Stimulated activated CD8-positive, alpha-beta memory T cell treated with anti-CD3 and anti-CD28 coated beads, Interleukin-4, amount 100 ng/mL, for 24 hours (primary cell): ENCODE measurements around the gene EVA1C.
"Not testable (repeated sequence)": the region's sequence is repeated elsewhere in the genome, so short reads cannot be mapped to it uniquely, and the experiment has no call there.

Experiments
- DNase-seq: peaks from one replicate; pipeline ENCODE4 v3.0.0-alpha.2; 2020; ENCODE audit warnings: low read depth

The EVA1C gene

DNA sequence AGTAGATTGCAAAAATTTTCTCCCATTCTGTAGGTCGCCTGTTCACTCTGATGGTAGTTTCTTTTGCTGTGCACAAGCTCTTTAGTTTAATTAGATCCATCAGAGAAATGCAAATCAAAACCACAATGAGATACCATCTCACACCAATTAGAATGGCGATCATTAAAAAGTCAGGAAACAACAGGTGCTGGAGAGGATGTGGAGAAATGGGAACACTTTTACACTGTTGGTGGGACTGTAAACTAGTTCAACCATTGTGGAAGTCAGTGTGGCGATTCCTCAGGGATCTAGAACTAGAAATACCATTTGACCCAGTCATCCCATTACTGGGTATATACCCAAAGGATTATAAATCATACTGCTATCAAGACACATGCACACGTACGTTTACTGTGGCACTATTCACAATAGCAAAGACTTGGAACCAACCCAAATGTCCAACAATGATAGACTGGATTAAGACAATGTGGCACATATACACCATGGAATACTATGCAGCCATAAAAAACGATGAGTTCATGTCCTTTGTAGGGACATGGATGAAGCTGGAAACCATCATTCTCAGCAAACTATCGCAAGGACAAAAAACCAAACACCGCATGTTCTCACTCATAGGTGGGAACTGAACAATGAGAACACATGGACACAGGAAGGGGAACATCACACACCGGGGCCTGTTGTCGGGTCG is 21.8 kb upstream of the EVA1C start:
- DNase-seq, result not testable (repeated sequence)

DNA sequence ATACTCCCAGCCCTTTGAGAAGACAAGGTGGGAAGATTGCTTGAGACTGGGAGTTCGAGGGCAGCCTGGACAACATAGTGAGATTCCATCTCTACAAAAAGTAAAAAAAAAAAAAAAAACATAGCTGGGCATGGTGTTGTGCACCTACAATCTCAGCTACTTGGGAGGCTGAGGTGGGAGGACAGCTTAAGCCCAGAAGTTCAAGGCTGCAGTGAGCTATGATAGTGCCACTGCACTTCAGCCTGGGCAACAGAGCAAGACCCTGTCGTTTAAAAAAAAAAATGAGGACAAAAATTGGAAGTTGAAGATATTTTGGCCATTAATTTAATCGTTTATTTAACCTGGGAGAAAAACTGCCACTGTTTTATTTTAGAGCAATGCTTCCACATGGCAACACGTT is 20.8 kb upstream of the EVA1C start:
- DNase-seq, result no peak

DNA sequence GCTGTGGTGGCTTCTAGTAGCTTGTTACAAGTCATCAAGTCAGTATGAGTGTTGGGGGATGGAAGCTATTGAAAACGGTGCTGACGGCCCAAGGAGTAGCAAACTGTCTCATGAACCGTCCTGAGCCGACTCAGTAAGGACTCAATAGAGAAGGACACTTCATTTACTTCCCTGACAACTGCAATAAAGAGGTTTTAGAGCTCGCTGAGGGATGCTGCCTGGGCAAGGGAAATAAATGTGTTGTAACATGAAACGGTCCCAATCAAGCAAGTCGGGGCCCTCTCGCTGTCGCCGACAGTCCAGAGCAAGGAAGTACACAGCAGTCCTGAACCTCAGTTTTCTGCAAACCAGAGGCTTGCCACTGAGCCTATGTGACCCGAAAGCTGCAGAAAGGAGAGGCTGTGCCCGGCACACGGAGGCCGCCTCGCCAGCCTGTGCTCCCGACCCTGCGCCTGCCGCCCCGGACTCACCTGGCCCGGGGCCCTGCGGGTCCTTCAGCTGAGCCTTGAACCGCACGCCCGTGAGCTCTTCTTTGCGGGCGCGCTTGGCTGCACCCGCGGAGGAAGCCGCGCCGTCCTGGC is 20.1 kb upstream of the EVA1C start:
- no peak for DNase-seq

DNA sequence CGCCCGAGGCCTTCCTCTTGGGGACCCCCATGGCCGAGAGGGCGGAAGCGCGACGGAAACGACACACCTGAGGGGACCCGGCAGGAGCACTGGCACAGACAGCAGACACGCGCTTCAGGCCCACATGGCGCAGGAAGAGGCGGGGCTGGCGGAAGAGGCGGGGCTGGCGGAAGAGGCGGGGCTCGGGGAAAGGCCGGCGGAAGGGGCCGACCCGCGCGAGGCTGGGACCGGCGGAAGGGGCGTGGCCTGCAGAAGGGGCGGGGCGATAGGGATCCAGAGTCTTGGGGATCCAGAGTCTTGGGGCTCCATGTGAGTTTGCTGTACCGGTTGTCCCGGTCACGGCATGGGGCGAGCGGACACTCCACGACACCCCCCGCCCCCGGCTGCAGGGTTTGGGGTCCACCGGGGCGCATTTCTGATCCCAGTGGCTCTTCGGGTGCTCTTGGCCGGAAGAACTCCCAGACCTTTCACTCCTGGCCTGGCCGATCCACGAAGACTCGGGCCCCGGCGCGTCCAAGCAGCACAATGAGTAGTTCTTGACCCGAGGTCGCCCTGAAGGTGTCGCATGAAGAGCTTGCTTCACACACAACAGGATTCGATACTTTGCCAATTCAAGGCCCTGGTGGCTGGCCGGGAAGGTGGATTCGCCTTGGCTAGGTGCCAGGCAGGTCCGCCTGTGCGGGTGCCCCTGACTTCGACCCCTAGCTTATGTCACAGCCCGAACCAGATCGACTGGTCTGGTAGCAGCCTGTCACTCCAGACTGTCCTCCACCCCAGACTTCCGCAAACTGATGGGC is 19.4 kb upstream of the EVA1C start, which contains the start of gene URB1:
Gene URB1 (minus strand): TSS at position 133 of the 797 bp plus-strand sequence. CDS start 102 bp downstream, at position 31.
- DNase-seq, result peak; percentile 93

DNA sequence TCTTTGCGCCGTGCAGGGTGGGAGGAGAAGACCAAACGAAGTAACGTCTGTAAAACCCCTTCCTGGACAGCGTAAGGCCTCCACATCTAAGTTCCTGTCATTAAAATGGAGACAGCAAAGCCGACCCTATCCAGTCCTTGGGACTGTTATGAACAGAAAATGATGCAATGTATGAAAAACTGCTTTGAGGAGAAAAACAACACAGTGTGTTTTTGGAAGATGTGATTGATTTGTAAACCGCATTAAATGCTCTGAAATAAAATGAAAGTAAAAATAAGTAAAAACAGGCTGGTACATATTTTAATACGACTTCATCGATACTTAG is 18.9 kb upstream of the EVA1C start:
- no peak for DNase-seq

DNA sequence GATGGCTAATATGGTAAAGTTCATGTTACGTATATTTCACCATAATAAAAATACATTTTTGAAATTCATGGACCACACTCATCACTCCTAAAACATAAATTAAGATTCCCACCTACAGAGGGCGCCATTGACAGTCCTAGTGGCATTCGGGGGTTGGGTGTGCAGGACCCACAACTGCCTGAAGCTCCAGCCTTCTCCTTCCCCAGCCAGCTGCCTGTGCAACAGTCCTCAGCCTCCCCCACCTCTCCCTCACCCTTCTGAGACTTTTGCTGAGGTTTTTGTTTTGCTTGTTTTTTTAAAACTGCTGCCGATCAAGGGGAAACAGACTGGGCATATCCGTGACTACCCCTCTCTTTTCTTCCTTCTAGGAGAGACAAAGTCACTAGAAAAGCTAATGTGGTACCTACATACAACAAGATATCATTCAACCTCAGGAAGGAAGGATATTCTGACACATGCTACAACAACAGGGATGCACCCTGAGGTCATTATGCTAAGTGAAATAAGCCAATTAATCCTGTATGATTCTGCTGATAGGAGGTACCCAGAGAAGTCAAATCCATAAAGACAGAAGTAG is 9.2 kb upstream of the EVA1C start:
- DNase-seq, result peak; percentile 30

DNA sequence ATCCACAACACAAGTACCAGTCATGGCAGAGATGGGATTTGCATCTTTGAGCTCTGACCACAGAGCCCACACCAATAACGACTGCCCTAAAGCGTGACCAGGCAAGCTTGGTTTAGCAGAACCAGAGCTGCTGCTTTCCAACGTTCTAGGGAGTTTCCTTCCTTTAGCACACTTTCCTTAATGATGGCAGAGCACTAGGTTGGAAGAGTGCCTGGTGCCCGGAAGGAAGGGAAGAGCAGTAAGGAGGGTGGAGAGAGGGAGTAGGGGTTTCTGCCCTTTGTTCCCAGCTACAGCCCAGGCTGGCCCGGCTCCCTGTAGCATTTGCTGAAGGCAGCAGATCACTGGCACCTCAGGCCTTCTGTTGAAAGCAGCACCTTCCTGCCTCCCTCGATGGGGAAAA is 6.1 kb upstream of the EVA1C start:
- no peak for DNase-seq

DNA sequence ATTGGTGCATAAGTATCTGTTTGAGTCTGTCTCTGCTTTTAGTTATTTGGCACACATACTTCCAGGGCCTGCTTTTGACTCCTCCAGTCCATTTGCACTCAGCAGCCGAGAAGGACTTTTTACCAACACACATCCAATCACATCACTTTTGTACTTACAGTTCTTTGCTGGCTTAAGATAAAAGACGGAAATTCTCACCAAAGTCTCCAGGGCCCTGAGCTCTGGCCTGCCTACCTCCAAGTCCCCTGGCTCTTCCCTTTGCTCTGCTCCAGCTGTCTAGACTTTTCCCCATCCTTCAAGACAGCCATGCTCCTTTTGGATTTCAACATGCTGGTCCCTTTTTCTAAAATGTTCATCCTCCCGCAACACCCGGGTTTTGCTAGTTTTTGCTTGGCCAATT is 2.2 kb upstream of the EVA1C start:
- DNase-seq, result no peak

DNA sequence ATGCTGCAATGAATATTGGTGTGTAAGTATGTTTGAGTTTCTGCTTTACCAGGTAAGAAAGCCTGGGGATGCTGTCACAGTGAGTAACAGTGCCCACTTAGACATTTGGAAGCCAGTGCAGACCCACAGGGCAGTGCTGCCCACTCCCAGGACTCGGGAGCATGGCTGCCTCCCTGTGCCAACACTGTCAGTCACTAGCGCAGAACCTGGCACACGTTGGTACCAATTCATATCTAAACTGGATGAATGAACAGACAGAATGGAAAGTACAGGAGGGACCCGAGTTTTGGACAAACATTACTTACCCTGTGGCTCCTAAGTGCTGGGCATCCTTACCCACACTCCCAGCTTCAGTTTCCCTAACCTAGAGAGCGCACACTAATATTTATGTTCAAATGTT is 1.6 kb upstream of the EVA1C start:
- no peak for DNase-seq

DNA sequence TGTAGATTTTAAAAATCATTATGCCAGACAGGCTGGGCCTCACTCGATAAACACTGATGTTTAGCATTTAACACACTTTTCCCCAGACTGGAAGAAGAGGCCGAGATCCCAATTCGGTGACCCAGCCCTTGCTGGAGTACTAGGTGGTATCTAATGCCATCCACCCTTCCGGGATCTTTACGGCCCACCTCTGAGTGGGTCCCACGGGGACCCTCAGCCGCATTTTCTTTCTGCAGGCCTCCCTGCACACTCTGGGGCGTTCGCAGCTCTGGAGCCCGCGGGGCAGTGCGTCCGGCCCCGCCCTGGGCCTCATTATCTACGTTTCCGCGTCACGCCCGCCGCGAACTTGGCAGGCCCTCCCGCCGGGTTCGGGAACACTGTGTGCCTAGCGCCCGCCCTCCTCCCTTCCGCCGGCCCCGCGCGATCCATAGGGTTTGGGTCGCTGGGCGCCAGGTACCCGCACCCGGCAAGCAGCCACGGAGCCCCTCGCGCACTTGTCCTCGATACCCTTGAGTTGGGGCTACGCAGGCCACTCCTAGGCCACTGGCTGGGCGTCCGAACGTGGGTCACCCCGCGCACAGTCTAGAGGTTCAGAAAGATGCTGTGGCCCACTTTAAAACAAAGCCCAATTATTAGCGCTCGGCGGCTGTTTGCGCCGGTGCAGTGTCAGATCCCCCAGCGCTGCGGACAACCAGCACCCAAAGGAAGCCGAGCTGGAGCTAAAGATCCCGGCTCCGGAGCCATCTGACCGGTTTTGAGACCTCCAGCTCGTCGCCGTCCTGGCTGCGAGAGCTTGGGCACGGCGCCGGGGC is 950 bp upstream of the EVA1C start:
- peak; percentile 51 for DNase-seq

DNA sequence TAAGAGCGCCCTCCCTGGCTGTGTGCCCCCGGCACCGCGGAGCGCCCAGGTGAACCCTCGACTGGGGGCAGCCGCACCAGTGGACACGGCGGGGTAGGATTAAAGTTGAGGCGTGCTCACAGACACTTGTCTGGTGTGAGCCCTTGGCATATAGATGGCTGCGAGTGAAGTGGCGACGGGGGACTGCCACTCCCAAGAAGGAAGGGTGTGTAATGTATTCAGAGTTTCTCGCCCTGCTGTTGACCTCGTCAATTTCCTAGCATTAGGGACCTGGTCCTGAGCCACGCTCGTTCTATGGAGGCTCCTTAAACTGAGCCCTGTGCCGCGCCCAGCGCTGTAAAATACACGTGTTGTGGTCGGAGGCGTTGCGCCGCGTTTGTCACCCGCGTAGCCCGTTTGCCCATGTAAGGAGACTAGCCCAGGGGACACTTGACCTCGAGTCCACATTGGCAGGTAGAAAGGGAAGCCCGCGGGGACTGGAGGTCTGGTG is 554 bp downstream of the EVA1C start:
- DNase-seq, result peak; percentile 12

DNA sequence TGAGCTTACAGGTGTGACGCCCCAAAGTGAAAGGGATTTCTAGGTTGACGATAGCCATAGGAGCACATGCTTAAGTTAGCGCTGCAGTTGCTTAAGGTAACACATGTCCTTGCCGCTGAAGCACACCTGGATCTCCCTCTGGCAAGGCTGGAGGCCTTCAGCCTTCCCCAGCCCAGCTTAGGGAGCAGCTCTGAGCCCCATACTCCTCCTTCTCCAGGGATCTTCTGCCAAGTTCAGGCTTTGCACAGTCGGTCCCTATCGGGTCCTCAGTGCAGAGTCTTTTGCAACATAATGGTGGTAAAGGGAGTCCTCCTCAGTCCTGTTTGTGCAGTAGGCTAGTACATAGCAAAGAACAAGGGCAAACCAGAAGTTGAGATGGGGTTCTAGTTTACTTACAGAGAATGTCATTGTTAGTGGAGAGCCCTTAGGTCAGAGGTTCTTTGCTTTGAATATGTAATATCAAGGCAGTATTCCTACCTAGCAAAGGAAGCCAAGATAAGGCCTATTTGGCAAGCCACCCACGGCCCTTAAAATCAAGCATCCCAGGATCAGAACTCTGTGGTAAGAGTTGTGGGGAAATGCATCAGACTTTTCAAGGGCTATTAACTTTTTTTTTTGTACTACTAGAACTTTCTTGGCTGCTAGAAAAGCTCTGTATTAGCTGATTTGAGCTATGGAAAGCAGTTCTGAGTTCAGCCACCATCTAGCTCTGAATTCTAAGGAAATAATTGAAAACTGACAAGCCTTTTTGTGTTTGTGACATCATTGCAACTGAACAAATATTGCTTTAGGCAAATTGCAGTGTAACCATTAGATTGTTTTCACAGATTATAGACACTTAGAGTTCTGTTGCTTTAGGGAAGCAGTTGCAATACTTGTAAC is 1.4 kb downstream of the EVA1C start:
- DNase-seq, result no peak

DNA sequence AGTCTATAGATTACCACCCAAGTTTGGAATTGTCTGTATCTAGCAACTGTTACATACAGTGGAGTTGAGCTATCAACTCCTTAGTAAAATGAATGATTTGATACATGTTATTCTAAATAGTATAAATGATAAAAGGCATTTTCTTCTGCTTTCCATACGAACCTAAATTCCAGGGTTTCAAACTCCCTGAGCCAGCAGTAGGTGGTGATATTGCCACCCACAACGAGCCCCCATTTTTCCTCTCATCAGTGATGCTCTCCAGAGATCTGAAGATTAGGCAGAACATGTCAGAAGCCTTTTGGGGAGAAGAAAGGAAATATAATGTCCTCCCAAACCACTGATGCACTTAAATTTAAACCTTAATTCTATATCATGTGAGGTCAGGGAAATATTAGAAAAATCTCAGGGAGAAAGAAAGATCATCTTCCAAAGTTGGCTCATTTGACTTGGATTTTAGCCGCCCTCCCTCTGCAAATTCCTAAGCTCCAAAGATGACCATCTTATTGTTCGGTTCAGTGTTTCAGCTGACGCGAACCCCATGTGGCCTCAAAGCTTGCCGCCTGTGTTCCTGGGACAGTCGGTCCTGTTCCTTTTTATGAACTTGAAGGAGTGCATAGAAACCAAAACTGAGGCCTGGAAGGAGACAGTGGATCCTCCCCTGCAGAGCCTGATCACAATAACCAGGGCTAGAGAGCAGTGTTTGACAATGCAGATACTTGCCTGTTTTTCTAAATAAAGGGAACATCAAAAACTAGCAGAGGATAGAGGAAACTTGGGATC is 2.3 kb downstream of the EVA1C start:
- no peak for DNase-seq

DNA sequence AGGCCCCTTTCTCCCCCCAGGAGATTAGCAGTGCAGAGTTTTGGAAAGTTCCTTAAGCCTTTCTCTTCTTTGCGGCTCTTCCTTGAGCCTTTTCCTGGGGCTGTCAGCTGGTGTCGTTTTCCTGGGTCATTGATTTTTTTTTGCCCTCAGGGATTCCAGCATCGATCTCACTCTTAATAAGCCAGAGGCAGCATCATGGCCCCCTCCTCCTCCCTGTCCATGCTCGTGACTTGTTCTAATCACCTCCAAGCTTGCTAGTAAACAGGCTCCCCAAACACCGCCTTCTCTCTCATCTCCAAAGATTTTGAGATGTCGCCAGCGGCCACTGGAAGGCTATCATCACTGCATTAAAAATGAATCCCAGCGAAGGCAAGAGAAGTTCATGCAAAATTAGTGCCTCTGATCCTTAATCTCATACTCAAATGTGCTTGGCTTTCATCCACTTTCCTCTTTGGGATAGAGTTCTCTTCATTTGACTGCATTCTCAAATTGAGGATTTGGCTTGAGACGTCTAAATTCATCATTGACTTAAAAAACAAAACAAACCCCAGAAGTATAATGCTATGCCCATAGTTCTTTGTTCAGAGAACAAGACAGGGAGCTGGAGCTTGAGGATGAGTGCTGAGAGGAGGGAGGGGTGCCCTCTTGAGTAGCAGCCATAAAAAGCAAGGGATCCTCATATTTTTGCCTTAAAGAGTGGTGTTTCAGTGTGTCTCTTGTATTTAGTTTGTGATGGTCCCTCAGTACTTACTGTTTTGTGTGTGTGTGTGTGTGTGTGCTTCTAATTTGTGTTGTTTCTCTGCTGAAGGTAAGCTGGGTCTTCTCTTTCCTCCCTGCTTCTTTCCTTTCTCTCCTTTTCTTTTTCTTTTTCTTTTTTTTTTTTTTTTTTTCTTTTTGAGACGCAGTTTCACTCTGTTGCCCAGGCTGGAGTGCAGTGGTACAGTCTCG is 3.2 kb downstream of the EVA1C start:
- no peak for DNase-seq

DNA sequence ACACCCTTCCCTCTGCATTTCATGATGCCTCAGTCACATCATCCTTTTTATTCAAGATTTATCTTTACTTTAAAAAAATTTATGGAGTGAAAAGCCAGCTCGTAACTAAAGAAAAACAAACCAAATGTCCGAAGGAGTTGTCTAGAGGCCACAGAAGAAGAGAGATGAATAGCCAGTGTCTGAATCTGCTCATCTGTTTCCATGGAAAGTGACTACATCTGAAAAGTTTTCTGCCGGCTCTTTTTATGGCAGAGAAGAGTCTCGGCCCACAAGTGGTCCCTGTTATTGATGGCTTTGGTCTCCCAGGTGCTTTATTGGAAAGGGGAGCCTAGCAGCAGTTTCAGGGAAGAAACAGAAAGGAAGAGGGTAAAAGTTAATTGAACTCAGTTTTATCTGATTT is 5.6 kb downstream of the EVA1C start:
- no peak for DNase-seq

DNA sequence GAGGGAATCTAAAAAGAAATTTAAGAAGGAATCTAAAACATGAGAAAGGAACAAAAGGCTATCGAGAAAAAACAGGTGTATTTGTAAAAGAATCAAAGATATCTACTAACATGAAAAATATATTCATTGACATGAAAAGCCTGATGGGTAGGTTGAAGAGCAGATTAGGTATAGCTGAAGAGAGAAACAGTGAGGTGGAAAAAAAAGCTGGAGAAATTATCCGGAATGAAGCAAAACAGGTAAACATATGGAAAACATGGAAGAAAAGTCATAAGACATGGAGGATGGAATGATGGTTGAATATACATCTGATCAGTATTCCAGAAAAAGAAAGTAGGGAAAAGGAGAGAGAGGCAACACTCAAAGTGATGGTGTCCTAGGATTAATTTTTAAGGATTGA is 9.6 kb downstream of the EVA1C start:
- DNase-seq, result no peak

DNA sequence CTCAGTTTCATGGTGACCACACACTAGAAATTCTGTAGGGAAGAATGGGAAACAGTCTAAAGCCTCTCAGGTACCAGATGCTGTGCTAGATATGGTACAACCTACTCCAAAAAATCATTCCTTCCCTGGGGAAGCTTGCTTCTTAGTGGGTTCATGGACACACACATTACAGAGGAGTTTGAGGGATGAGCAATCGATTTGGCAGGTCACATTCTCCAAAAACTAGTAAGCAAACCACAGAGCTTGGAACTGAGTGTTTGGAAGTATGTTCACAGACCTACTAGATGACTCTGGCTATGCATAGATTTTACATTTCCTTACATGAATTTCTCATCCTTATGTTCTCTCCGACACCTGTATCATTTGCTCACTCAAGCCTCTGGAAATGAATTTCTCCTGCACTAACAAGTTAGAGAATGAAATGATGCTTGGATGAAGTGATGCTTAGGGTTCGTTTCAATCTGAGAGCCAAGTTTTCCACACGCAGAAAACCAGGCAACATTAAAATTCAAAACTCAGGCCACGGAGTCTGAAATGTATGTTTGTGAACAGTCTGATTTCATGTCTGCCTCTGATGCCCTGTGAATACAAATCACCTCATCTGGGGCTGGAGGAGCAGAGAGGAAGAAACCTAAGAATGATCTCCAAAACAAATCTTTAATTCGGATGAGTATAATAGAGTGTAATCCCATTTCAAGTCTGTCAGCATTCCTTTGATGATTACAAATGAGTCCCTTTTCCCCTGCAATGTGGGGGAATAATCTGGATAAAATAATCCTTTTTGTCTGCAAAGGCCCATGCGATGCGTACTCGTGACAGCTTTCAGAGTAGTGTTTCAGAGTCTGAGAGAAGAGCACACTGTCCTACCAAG is 11.0 kb downstream of the EVA1C start:
- DNase-seq, result no peak

DNA sequence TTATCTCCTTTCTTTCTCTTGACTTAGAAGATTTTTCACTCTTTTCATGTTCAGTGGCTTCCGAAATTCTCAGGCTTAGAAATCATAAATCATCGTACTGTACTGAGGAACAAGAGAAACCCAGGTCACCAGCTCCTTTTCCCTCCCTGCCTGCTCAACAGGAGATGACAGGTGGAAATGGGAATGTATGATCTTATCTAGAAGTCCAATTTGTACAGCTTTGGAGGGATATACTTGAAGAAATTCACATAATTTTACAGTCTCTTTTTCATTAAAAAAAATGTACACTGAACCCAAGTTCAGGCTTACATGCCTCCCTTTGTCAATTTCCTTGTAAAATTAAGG is 11.7 kb downstream of the EVA1C start:
- no peak for DNase-seq
